Activated CD8-positive, alpha-beta memory T cell treated with anti-CD3 and anti-CD28 coated beads for 24 hours (primary cell): ENCODE results near the gene IFNGR1.
"Not testable (repeated sequence)": the region's sequence is repeated elsewhere in the genome, so short reads cannot be mapped to it uniquely, and the experiment has no call there.

Source experiments
- DNase-seq: peaks from one replicate; pipeline ENCODE4 v3.0.0-alpha.2; 2020

The IFNGR1 gene

DNA sequence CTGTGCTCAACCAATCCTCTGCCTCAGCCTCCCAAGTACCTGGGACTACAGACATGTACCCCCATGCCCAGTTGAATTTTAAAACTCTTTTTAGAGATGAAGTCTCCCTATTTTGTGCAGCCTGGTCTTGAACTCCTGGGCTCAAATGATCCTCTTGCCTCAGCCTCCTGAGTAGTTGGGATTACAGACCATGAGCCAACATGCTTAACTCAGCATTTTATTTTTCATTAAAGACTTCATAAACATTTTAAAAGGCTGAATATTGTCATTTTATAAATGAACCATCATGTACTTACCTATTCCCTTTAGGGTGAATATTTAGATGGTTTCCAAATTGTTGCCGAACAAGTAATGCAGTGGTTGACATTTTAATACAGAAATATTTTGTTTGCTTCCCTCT is 16.5 kb upstream of the IFNGR1 start:
- DNase-seq: no peak

DNA sequence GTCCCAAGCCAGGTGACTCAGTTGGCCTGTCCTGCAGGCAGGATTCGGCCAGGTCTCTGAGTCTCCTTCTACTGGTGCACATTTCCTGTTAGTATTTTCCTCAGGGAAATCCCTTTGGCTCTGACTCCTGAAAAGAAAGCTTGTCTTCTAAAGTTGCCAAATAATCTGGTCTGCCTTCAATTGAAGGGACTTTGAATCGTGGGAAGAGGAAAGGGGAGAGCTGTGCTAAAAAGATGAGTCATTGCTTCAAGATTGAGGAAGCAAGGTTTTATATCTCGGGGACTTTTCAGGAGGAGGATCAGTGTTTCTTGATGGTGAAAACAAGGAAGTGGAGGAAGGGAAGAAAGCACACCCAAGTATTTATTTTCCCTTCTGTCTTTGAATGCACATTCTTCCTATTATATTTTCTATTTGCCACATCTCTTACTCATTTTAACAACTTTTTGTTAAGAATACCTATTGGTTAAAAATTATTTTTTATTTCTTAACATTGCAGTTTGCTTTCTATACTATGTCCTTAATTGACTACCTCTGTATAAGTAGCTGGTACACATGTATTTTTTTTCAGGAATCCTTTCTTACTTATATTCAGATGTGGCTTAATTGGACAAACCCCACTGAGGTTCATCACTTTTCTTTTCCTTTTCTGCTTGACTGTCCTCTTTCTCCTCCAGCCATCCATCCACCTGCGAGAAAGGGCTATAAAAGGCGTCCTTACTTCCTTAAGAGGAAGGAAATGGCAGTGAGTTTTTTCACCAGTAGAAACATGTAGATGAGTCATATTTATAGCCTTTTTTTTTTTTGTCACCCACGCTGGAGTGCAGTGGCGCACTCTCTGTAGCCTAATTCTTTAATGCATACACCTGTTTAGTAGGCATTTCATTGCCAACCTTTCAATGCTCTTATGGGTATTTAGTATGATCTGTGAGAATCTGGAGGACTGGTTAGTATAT is 15.0 kb upstream of the IFNGR1 start:
- DNase-seq: no peak

DNA sequence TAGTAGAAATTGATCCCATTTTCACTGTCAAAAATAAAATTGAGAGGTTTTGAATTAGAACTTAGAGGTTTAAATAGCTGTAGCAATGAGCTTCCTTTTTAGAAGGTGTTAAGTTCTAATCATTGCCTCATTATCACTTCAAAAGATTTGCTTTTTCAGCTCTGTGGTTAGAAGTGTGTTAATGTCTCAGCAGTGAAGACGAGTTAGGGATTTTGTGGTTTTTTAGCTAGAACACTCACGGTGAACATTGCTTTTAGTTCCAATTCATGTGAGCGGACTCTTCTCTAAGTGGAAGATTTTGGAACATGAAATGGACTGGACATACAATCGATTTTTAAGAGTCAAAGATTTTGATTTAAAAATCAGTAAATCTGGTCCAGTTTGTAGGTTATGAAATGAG is 12.7 kb upstream of the IFNGR1 start:
- no peak for DNase-seq

DNA sequence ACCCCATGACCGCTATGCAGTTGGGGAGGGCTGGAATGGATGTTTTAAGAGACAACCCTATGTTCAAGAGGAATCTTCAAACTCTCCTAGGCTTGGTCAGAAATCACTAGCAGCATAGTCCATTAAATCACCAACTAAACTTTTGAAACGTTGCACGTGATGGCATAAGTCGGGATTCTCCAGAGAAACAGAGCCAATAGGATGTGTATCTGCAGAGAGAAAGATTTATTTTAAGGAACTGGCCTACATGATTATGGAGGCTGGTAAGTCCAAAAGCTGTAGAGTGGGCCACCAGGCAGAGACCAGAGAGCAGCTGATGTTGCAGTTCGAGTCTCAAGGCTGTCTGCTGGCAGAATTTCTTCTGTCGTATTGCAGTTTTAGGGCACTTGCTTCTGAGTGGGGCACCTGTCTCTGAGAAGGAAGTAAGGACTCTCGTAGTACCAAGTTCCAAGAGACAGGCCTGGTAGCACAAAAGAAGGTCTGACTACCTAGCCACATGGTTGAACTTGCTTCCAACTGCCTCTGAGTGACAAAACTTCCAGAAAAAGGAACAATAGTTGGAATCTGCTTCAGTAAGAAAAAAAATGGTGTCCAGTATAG is 11.9 kb upstream of the IFNGR1 start:
- DNase-seq: no peak

DNA sequence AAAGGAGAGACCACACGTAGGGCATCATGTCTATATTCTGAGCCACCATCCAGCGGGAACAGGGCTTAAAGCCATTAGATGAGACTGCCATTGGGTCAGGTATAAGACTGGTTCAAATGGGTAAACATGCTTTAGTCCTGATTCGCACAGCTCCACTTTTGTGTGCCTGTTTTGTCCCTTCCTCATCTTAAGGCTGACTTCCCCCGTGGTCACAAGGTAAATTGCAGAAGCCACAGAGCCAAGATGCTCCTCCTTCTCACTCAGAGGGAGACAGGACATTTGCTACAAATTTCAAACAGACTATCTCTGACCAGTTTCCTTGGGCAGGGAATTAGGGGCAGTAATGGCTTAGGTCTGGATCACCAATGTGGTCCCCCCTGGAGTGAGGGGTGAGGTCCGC is 11.4 kb upstream of the IFNGR1 start:
- DNase-seq: no peak

DNA sequence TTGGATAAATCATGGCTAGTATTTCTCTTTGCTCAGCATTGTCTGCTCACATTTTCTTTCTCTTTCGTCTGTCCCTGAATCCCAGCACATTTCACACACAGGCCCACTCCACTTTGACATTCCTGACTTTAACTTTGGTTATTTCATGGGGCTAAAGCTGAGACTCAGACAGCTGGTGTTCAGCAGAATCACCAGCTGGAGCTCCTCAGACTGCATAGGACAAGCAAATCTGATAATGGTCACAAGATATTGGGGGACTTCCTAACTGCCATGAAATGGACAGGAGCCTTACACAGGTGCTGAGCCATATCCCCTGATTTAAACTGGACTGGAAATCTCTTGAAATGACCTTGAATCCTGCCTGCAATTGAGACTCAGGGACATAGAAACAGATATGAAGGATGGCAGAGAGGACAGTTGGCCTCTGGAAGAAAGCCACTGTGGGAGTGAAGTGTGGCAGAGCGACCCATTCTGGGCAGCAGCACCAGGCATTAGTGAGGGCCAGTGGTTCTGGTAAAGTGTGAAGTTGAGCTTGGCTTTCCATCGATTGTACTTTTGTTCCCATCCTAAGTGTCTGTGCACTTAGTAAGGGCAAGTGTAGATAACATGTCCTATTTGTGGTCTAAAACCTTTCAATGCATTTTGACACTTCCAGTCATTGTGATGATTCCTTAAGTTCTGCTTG is 10.0 kb upstream of the IFNGR1 start:
- no peak for DNase-seq

DNA sequence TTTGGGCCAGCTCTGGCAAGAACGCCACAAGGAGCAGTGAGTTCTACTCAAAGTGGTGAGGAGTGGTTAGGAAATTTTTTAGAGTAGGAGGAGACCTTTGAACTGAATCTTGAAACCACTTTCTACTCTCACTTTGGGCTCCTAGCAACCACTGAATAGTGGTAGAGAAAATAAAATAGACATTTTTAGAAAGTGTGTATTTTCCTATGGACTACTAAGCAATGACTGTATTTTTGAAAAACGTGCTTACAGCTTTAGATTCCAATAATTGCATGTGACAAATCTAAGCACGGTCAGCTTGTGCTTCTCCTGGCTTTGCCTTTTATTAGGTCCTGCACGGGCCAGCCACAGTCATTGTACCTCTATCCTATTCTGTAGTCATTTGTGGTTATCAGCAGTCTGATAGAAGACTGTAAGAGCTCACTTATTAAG is 8.7 kb upstream of the IFNGR1 start:
- DNase-seq: no peak

DNA sequence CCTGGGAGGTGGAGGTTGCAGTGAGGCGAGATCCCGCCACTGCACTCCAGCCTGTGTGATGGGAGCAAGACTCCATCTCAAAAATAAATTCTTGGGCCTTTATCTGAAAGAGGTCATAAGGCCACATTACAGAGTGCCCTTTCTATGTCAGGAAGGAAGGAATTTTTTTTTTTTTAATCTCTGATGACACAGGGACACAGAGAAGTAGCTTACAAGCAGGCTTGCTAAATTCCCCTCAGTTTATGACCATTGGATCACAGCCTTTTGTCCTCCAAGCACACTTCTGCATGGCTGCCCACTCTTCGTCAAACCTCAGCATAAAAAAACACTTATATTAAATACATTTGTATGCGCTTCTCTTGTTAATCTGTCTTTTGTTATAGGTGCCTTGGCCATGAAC is 7.5 kb upstream of the IFNGR1 start:
- DNase-seq: no peak

DNA sequence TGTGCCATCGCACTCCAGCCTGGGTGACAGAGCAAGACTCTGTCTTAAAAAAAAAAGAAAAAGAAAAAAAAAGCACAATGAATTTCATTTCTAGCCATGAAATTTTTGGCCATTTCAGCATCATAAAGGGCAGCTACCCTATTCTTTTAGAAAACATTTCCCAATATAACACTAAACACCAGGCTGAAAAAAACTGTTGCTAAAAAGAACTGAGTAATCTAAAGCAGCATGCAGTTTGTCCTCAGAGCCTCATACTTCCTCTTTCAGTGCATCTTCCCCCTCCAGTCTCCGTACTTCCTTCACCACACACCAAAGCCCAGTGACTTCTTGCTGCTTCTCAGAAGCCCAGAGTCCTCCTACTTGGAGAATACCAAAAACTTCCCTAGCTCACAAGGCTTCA is 5.6 kb upstream of the IFNGR1 start:
- no peak for DNase-seq

DNA sequence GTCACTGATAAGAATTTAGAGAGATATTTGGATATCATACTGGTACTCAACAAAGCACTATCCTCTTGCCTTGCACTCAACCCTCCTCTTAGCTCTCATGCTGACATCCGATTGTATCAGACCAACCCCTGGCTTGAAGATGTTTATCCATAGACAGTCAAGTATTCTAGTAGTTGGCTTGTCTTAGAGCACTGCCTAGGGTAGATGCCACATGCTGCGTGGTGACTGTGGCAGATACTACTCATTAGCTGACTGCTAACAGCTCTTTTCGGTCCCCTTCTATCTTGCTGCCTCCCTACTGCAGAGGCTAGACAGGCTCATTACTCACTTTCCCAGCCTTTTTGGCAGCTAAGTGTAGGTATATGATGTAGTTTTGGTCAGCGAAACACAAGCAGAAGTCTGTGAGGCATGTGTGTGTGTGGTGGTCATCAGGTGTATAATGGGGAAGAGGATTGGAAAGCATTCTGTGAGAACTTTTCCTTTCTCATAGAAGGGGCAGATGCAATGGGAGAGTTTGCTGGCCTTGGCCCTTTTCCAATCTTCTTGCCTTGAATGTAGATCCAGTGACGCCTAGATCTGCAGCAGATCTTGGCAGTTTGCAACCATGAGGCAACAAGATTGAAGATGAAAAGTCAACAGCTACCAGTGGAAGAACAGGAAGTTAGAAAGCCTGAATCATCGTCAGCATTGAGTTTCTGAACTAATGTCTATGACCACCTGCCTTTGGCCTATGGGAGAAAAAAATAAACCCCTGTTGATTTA is 4.4 kb upstream of the IFNGR1 start:
- DNase-seq: no peak

DNA sequence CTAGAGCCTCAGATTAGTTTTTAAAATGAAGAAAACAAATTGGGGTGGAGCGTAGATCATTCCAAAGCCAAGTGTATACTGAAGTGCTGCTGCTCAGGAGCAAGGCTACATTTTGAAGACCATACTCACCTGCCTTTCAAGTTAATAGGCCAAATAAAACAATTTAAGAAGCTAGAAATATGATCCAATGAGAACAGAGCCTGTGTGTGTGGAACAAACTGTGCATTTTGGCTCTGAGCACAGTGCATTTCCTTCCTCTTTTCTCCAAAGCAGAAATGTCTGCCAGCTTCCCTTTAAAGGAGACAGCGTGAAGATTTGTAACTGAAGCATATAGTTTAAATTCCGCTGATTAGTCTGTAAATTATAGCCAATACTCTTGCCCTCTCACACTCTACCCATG is 3.2 kb upstream of the IFNGR1 start:
- no peak for DNase-seq

DNA sequence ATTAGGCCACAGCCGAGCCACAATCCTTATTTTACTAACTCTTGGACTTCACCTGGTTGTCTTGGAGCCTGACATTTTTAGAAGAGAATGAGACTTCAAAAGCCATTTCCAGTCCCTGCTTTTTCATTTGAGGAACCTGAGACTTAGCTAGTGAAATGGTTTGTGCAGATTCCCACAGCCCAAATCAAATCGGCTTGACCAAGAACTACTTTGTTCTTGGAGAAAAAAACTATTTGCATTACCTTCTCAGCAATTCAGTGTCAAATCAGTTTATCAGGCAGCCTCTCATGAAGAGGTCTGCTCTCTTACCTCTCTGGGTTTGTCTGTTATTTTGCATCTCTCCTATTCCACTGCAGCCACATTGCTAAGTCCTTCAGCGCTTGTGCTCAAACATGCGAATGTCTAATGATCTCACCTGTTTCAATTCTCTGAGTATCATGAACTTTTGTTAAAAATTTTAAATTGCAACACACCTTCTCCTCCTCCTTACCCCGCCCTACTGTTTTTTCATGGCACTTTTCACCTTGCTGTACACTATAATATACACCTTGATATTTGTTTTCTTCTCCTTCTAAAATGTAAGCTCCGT is 573 bp upstream of the IFNGR1 start:
- no peak for DNase-seq

DNA sequence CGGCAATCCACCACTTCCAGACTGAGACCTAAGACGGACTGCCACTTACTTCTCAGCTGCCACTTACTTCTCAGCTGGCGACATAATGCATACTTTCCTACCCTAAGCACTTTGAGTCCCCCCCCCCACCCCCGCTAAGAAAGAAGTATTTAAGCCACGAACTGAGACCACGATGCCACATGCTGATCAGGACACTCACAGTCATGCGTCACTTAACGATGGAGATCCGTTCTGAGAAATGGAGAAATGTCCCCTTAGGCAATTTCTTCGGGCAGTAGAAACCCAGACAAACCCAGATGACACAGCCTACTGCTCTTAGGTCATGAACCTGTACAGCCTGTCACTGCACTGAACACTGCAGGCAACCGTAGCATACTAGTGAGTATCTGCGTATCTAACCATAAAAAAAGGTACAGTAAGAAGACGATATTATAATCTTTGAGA is 690 bp downstream of the IFNGR1 start:
- DNase-seq: peak; percentile 66

DNA sequence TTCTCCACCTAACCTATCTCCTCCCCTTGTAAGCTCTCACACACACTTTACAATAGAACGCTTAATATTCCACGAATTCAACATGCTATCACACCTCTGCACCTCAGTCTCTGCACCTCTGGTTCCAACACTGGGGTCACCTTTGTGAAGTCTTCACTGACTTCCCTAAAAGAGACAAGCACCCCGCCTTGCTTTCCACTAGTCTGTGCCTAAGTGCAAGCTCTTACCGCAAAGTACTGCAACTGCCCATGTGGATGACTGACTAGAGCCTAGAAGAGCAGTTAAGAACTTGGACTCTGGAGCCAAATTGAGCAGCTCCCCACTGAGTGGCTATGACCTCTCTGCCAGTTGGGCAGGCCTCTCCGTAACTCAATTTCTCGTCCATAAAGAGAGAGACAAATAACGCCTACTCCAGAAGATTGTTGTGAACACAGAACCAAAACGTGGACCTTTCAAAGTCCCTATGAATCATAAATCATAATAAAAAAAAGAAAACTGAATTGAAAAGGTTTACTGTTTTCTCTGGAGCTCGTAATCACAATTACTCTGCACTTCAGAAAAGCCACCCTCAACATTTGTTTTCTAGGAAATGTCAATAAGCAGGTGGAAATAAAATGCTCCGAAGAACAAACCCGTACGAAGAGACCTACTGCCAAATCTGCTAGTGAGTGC is 1.2 kb downstream of the IFNGR1 start:
- no peak for DNase-seq

DNA sequence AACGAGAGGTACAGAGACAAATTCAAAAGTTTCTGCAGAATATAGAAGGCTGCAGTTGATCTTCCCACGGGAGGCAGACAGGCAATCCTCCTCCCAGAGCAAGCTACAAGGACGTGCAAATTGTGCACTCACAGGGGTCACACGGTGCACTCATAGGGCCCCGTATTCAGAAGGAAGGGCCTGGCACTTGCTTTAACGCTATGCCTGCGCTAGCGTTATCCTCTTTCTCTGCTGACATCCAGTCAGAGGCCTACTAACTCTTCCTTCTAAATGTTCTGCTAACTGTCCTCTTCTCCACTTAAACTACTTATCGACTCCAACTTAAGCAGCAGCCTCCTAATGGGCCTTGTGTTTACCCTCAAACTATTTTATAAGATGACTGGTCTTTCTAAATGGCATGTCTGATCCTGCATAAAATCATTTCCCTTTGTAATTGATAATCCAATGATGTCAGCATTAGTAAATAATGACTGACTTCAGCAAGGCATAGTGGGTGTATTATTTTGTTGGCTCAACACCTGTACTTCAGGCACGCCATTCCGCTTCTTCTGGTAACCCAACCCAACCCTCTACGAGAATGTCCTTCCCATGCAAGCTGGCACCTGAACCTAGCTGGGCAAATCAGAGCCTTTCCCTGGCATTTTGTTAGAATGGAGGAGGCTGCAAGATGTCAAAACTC is 2.2 kb downstream of the IFNGR1 start:
- no peak for DNase-seq

DNA sequence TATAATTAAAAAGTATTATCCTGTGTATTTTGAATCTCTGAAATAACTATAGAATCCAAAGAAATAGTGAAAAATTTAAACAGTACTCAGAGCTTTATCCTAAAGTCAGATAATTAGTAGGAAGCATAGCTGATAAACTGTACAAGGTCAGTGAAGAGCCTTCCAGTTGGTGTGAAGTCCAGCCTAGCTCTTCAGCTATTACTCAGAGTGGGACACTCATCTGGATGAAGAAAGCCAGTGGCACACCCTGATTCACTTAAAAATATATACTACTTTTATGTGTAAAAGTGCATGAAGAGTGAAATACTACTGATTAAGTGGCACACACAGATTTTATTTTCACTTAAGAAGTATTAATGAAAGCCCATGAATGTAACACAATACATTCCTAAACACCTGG is 3.1 kb downstream of the IFNGR1 start:
- DNase-seq: no peak

DNA sequence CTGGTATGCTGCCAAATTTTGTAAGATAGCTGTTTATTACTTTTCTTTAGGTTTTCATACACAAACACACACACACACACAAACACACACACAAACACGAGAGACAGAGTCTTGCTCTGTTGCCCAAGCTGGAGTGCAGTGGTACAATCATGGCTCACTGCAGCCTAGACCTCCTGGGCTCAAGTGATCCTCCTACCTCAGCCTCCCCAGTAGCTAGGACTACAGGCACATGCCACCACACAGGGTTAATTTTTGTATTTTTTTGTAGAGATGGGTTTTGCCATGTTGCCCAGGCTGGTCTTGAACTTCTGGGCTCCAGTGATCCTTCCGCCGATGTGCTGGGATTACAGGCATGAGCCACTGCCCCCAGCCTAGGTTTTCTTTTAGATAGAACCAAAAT is 3.6 kb downstream of the IFNGR1 start:
- DNase-seq: not testable (repeated sequence)

DNA sequence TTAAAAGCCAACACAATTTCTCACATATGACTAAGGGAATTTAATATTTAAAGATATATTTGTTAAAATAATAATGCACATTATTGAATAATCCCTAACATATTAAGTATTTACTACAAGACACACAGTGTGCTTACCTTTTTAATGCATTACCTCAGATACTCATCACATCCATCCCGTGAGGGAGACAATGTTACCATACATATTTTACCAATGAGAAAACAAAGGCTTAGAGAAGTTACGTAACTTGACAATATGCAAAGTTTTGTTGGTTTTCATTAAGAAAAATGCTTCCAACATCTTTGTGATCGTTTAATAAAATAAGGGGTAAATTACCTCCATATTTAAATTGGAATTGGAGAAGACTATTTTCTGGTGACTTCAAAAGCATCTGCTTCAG is 4.3 kb downstream of the IFNGR1 start:
- no peak for DNase-seq

DNA sequence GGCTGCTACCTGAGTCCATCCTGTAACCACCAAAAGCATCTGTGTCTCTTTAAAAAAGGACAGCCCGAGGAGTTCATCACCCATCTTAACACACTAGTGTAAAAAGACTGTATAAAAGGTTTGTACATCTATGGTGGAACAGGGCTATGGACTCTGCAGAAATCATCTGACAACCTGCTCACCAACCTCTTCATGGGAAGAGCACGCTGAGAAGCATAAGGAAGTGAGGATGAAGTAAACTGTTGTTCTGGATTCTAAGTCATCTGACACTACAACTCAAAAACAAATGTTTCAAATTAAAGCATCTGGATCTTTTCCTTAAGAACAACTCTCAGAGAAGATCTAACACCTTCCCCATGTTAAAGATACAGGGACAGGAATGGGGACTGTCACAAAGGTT is 5.4 kb downstream of the IFNGR1 start:
- no peak for DNase-seq

DNA sequence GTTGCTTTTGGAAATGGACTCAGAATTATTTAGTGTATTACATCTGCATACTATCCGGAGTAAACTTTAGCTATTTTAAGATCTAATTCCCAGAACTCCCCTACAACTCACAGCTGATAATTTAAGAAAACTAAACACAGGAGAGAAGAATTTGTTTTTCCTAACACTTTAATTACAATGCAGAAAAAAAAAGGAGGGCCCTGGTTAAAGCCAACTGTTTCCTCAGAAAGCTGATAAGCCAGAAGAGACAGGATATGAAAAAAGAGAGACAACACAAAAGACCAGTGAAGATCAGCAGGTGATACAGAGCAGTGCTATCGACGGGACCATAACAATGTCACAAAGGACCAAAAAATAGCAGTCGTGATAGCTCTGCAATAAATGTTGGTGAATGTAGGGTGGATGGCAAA is 5.8 kb downstream of the IFNGR1 start:
- no peak for DNase-seq

DNA sequence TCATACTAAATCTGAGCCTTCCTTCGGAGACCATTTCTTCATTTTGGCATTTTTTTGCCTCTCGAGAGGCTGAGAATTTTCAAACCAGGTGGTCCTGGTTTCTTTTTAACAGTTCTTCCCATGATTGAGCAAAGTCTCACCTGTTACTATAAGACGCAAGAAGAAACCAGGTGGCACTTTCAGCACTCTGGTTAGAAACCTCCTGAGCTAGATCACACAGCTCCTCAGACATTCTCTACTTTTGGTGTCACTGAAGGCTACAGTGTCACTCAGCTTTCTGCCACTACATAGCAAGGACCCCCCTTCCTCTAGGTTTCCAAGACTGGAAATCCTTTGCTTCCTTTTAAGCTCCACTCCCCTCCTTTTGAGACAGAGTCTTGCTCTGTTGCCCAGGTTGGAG is 7.3 kb downstream of the IFNGR1 start:
- no peak for DNase-seq

DNA sequence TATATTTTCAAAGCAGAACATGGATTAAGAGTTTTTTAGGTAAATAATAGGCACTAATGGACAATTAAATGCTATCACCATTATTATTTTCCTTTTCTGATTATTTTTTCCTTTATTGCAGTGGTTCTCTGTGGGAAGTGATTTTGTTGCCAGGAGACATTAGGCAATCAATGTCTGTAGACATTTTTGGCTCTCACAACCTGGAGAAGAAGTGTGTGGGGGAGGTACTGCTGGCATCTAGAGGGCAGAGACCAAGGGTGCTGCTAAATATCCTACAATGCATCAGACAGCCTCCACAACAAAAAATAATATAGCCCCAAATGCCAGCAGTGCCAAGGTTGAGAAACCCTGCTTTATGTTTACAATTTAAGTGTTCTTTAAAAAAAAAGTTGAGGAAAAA is 8.3 kb downstream of the IFNGR1 start:
- DNase-seq: no peak
